Stimulated activated CD4-positive, alpha-beta T cell treated with anti-CD3 and anti-CD28 coated beads, Interleukin-1b, Interleukin-23, amount 100 ng/mL, for 1 hour (primary cell): ENCODE measurements around the gene SEC63.

ENCODE experiments used
- DNase-seq, 2 donors: peaks; one replicate each; pipeline ENCODE4 v3.0.0-alpha.2; 2020; ENCODE audit warnings: low read depth in 2 of 2

The SEC63 gene

DNA sequence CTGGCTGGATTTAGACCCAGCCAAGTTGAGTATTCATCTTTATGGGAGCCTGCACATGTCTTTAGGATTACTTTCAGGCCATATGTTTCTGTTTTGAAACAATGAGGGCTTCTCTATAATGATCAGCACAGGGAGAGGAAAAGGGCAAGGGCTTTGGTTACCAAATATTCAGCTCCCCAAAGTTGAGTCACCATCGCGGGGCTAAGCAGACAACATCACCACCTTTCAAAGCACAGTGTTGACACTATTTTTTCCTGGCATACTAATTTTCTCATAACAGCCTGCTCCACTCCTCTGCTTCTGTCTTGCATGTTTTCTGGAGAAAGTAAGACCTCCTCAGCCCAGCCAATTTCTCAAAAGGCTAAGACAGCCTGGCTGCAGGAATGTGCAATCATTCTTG, 138.8 kb downstream of the SEC63 start:
- DNase-seq, result no peak

DNA sequence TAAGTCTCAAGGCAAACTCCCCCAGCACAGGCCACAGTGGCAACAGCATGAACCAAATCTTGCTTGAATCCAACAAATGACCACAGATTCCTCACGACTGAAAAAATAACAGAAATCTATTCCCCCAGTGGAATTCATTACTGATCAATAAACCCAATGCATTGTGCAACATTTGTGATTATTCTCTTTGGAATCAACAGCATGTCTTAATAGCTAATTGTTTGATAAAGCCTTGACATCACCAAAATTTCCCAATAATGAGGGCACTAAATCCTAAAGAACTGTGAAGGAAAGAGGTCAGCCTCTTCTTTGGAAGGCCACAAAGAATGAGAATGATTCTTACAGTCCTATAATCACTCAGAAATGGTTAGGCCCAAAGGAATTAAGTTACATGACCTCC, 139.7 kb downstream of the SEC63 start:
- no peak for DNase-seq

DNA sequence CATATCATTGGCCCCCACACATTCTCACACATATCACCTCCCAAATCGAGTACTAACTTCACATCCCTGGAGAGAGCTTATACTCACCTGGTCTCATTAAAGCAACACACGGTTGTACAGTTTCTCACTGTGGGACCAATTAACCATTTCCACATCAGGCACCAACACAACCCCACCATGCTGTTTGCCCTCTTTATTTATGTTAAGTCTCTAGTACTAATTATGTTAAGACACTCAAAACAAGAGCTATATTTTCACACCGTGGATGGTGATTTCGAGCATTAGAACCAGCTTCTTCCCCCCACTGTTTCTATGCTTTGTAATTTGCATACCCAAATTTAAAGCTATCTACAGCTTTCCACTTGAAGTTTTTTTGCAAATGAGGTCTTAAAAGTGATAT, 140.2 kb downstream of the SEC63 start:
- DNase-seq, result no peak
